Brain microvascular endothelial cell (primary cell): ENCODE results near the gene AMFR.

Experiments used
- DNase-seq: peaks from one replicate; pipeline ENCODE4 v3.0.0-alpha.2; 2020
- H3K27ac ChIP-seq: fragments of 250-450 bp; sonication (Bioruptor Pico); 2 replicates; pipeline ENCODE4 v1.5.1; 2020; ENCODE audit warnings: mild to moderate bottlenecking, moderate library complexity
- H3K27me3 ChIP-seq: fragments of 250-450 bp; sonication (Bioruptor Pico); replicated peaks from 2 replicates; pipeline ENCODE4 v1.5.1; 2020; ENCODE audit warnings: mild to moderate bottlenecking
- H3K36me3 ChIP-seq: fragments of 250-450 bp; sonication (Bioruptor Pico); replicated peaks from 2 replicates; pipeline ENCODE4 v1.5.1; 2020; ENCODE audit warnings: mild to moderate bottlenecking
- H3K4me3 ChIP-seq: 2 replicates; pipeline ENCODE4 v1.5.1; 2011; ENCODE audit warnings: low read depth, mild to moderate bottlenecking, control low read depth, low read length, moderate library complexity
- CTCF ChIP-seq: IDR thresholded peaks from 2 replicates; pipeline ENCODE4 v1.5.1; 2011; ENCODE audit warnings: low read depth, mild to moderate bottlenecking, moderate library complexity, low read length, control low read depth, inconsistent platforms; ENCODE audit errors: missing control alignments
- in situ Hi-C: cut with HindIII; loops from 2 replicates; pipeline ENCODE4 v1.10.0; 2017; ENCODE audit warnings: low sequenced_read_pairs, low pct_ligation_motif_present

Gene AMFR

DNA sequence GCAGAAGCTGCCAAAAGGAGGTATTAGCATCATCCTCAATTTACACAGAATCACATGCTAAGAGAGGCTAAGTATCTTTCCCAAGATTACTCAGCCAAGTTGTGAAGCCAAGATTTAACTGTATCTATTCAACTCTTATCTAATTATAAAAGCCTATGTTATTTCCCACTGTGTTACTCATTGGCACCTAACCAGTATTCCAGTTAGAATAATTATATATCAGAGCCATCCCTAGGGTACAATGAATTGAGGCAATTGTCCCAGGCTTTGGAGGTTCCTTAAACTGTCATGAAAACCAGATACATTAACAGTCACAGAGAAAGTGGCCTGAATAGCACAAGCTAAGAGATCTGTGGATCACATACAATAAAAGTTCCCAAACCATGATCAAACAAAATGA, 10.9 kb upstream of the AMFR start:
- in situ Hi-C loops: no loop called here
- H3K4me3 ChIP-seq: no peak overlapping the region
- H3K27me3 ChIP-seq: no peaks in the 10 kb centered on the region
- no peak overlapping the region for H3K27ac ChIP-seq
- no peak for TF ChIP-seq CTCF
- peaks cover 34% of the 10 kb centered on the region for H3K36me3 ChIP-seq
- no peak for DNase-seq

DNA sequence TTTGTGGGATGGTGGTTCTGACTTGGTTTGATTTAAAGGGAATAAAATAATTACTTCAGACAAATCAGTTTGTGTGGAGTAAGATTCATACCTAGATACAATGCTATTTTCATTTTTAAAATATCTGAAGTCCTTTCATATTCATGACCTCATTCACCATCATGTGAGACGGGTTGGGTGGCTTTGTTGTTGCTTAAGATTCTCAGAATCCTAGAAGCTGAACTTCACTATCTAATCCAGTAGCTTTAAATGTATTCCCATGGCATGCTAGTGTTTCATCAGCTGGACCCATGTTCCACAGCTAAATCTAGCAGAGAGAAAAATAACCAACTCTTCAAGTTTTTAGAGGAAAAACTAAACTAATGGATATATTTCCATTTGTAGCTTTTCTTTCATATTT, 2.7 kb upstream of the AMFR start:
- Histone ChIP-seq H3K27ac (no peak overlapping the region), H3K4me3 (no peak overlapping the region), H3K36me3 (peaks cover 11% of the 10 kb centered on the region), H3K27me3 (no peaks in the 10 kb centered on the region)
- no peak for TF ChIP-seq CTCF
- in situ Hi-C loops: no loop called here
- DNase-seq: no peak

GRCh38 chr16:56426585-56426984, 1.2 kb upstream of the AMFR start:
- no peak for DNase-seq
- no peak for TF ChIP-seq CTCF
- in situ Hi-C loops: no loop called here

DNA sequence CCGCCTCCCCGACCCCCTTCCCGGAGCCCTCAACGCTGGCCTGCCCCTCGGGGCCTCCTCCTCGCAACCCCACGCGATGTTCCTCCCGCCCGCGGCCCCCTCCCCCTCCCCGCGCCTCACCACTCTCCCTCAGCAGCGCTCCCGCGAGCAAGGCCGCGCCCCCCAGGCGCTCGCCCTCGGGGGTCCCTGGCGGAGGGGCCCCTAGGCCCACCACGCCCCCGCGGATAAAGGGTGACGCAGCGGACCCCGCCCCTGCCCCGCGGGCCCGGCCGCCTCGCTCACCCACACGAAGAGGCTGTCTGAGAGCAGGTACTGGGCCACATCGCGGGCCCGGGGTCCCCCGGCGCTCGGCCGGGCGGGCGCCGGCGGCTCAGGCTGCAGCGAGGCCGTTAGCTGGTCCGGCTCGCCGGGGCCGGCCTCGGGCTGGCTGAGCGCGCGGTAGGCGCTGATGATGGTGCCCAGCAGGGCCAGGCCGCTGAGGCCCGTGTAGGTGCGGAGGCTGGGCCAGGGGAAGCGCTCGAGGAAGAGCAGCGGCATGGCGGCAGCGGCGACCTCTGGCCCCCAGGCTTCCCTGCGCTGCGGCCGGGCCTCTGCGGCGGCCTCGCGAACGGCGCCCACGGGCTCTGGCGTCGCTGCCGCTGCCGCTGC, 430 bp downstream of the AMFR start:
- no peak for TF ChIP-seq CTCF
- H3K27ac ChIP-seq: peak overlapping the region; percentile 52
- DNase-seq: no peak
- in situ Hi-C loops: no loop called here
- peak overlapping the region; percentile 75 for H3K4me3 ChIP-seq
- no peaks in the 10 kb centered on the region for H3K27me3 ChIP-seq
- no peaks in the 10 kb centered on the region for H3K36me3 ChIP-seq

More at GRCh38 chr16:56426585-56426984, 1.2 kb upstream of the AMFR start:
- Histone ChIP-seq H3K4me3 (no peak overlapping the region), H3K27ac (no peak overlapping the region), H3K27me3 (no peaks in the 10 kb centered on the region), H3K36me3 (peaks cover 7% of the 10 kb centered on the region)

DNA sequence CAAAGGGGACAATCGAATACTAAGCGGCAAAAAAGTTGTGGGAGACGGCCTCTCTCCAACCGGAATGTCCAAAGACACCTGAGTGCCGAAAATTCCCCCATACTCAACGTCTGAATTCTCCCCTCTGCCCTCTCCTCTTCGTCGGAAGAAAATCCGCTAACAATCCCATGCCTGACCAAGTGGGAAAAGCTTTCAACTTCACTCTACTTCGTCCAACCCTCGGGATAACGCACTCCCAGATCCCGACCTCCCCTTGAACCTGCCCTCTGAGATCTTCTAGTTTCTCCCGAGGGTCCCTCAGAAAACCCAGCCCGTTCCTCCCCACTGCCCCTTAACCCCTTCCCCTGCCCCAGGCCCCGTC, 961 bp downstream of the AMFR start:
- Histone ChIP-seq H3K27me3 (no peaks in the 10 kb centered on the region), H3K4me3 (peak overlapping the region; percentile 75), H3K36me3 (no peaks in the 10 kb centered on the region), H3K27ac (no peak overlapping the region)
- no peak for TF ChIP-seq CTCF
- in situ Hi-C loops: no loop called here
- no peak for DNase-seq
